ENCODE results near the gene SUPT3H. TPM values are rescaled to one million over a fixed set of nuclear protein-coding genes. Genes with fewer than 3 reads are reported as not detected.

SUPT3H gene
- total RNA-seq, 1 donor: 4.7 TPM

DNA sequence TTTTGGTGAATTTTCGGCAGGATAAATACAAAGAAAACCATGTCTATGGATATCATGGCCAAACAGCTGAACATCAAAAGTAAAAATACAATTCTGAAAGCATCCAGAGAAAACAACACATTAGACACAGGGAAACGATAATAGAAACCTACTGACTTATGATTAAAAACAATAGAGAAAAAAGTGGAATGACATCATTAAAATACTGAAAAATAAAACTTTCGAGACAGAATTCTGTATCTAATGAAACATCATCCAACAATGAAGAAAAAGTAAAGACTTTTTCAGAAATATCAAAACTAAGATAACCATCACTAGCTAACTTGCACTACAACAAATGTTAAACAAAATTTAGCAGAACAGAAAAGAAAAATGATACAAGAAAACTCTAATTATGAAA lies 434.2 kb downstream of the SUPT3H start:
- Histone ChIP-seq H3K27me3 (ENCODE audit: insufficient read depth, low read length) (no peaks in the 10 kb centered on the region), H3K9me3 (ENCODE audit: low read depth, low read length) (no peaks in the 10 kb centered on the region), H4K20me1 (ENCODE audit: insufficient read depth, low read length) (no peaks in the 10 kb centered on the region), H3K79me2 (ENCODE audit: insufficient read depth, low read length) (no peaks in the 10 kb centered on the region), H3K4me3 (ENCODE audit: insufficient read depth, low read length) (no peak overlapping the region), H3K36me3 (ENCODE audit: insufficient read depth, low read length) (no peaks in the 10 kb centered on the region), H3K27ac (ENCODE audit: low read depth, low read length) (no peak overlapping the region), H3K4me1 (ENCODE audit: insufficient read depth, low read length) (no peaks in the 10 kb centered on the region), H3K4me2 (ENCODE audit: insufficient read depth, low read length) (no peak overlapping the region), H2AFZ (ENCODE audit: low read length) (no peak overlapping the region)
- TF ChIP-seq, protein P1, sequence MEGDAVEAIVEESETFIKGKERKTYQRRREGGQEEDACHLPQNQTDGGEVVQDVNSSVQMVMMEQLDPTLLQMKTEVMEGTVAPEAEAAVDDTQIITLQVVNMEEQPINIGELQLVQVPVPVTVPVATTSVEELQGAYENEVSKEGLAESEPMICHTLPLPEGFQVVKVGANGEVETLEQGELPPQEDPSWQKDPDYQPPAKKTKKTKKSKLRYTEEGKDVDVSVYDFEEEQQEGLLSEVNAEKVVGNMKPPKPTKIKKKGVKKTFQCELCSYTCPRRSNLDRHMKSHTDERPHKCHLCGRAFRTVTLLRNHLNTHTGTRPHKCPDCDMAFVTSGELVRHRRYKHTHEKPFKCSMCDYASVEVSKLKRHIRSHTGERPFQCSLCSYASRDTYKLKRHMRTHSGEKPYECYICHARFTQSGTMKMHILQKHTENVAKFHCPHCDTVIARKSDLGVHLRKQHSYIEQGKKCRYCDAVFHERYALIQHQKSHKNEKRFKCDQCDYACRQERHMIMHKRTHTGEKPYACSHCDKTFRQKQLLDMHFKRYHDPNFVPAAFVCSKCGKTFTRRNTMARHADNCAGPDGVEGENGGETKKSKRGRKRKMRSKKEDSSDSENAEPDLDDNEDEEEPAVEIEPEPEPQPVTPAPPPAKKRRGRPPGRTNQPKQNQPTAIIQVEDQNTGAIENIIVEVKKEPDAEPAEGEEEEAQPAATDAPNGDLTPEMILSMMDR (IDR thresholded peaks at IDR 0.05; ENCODE audit: extremely low read depth, low read depth, low read length): no peak
- no peak for DNase-seq (ENCODE audit: insufficient read length, low spot score, missing footprints)

DNA sequence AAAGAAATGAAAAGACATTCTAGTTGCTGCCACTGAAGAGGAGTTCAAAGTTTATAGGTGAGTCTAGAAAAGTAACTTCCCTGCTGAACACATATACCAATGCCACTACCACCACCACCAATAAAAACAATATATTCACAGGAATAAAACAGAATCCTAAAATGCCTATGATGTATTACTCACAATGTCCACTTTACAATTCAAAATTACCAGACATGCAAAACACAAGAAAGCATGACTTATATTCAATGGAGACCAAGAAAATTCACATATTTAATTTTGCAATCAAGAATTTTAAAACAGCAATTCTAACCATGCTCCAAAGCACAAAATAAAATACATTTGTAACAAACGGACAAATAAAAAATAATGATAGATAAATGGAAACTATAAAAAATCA lies 434.9 kb downstream of the SUPT3H start:
- Histone ChIP-seq H3K27ac (ENCODE audit: low read depth, low read length) (no peak overlapping the region), H3K4me3 (ENCODE audit: insufficient read depth, low read length) (no peak overlapping the region), H3K9me3 (ENCODE audit: low read depth, low read length) (no peaks in the 10 kb centered on the region), H3K4me2 (ENCODE audit: insufficient read depth, low read length) (no peak overlapping the region), H2AFZ (ENCODE audit: low read length) (no peak overlapping the region), H3K27me3 (ENCODE audit: insufficient read depth, low read length) (no peaks in the 10 kb centered on the region), H3K4me1 (ENCODE audit: insufficient read depth, low read length) (no peaks in the 10 kb centered on the region), H4K20me1 (ENCODE audit: insufficient read depth, low read length) (no peaks in the 10 kb centered on the region), H3K36me3 (ENCODE audit: insufficient read depth, low read length) (no peaks in the 10 kb centered on the region), H3K79me2 (ENCODE audit: insufficient read depth, low read length) (no peaks in the 10 kb centered on the region)
- no peak for DNase-seq (ENCODE audit: insufficient read length, low spot score, missing footprints)
- TF ChIP-seq, protein P1 (IDR thresholded peaks at IDR 0.05; ENCODE audit: extremely low read depth, low read depth, low read length): no peak

DNA sequence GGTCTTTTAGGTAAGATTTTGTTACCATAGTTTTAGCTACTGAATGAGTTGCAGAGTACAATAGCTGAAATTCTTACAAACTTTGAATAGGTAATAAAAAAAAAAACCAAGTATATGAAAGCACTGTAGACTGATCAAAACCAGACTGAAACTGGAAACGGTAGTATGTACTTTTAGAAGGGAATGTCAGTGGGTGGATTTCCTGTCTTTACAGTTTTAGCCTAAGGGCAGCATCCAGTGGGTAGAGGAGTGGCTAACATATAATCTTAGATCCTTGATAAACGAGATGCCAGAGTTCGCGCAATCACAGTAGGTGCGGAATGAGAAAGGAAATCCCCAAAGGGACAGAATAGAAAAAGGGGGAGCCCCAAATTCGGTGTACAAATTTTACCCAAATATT lies 435.5 kb downstream of the SUPT3H start:
- H3K27ac ChIP-seq (ENCODE audit: low read depth, low read length): no peak overlapping the region
- DNase-seq (ENCODE audit: insufficient read length, low spot score, missing footprints): no peak
- no peaks in the 10 kb centered on the region for H3K36me3 ChIP-seq (ENCODE audit: insufficient read depth, low read length)
- TF ChIP-seq, protein P1 (IDR thresholded peaks at IDR 0.05; ENCODE audit: extremely low read depth, low read depth, low read length): no peak
- no peaks in the 10 kb centered on the region for H3K9me3 ChIP-seq (ENCODE audit: low read depth, low read length)
- H3K4me1 ChIP-seq (ENCODE audit: insufficient read depth, low read length): no peaks in the 10 kb centered on the region
- H3K79me2 ChIP-seq (ENCODE audit: insufficient read depth, low read length): no peaks in the 10 kb centered on the region
- H3K27me3 ChIP-seq (ENCODE audit: insufficient read depth, low read length): no peaks in the 10 kb centered on the region
- H3K4me2 ChIP-seq (ENCODE audit: insufficient read depth, low read length): no peak overlapping the region
- H2AFZ ChIP-seq (ENCODE audit: low read length): no peak overlapping the region
- H3K4me3 ChIP-seq (ENCODE audit: insufficient read depth, low read length): no peak overlapping the region
- H4K20me1 ChIP-seq (ENCODE audit: insufficient read depth, low read length): no peaks in the 10 kb centered on the region

DNA sequence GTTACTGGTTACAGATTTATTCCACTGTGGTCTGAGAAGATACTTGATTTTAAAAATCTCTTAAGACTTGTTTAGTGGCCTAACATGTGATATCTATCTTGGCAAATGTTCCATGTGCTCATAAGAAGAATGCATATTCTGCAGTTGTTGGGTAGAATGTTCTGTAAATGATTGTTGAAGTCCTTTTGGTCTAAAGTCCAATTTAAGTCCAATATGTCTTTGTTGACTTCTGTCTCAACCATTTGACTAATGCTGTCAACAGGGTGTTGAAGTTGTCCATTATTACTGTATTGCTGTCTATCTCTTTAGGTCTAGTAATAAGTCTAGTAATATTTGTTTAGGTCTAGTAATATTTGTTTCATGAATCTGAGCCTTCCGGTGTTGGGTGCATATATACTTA lies 437.4 kb downstream of the SUPT3H start:
- H2AFZ ChIP-seq (ENCODE audit: low read length): no peak overlapping the region
- H3K4me1 ChIP-seq (ENCODE audit: insufficient read depth, low read length): no peaks in the 10 kb centered on the region
- H3K79me2 ChIP-seq (ENCODE audit: insufficient read depth, low read length): no peaks in the 10 kb centered on the region
- H3K36me3 ChIP-seq (ENCODE audit: insufficient read depth, low read length): no peaks in the 10 kb centered on the region
- no peak for DNase-seq (ENCODE audit: insufficient read length, low spot score, missing footprints)
- TF ChIP-seq, protein P1 (IDR thresholded peaks at IDR 0.05; ENCODE audit: extremely low read depth, low read depth, low read length): no peak
- no peaks in the 10 kb centered on the region for H4K20me1 ChIP-seq (ENCODE audit: insufficient read depth, low read length)
- no peaks in the 10 kb centered on the region for H3K27me3 ChIP-seq (ENCODE audit: insufficient read depth, low read length)
- H3K4me2 ChIP-seq (ENCODE audit: insufficient read depth, low read length): no peak overlapping the region
- no peaks in the 10 kb centered on the region for H3K9me3 ChIP-seq (ENCODE audit: low read depth, low read length)
- no peak overlapping the region for H3K27ac ChIP-seq (ENCODE audit: low read depth, low read length)
- no peak overlapping the region for H3K4me3 ChIP-seq (ENCODE audit: insufficient read depth, low read length)

All from osteoblast (primary cell).